GM12878 (cell line): ENCODE results near the gene GLG1.

Source experiments
- CTCF ChIP-seq, 3 experiments: IDR thresholded peaks in 2 of 3; conservative IDR thresholded peaks in 1 of 3; 2 replicates each; pipeline ENCODE4 v1.5.1; 2011; ENCODE audit warnings: low read depth in 3 of 3, low read length in 3 of 3, mild to moderate bottlenecking in 3 of 3, control low read depth in 2 of 3, moderate library complexity in 2 of 3, inconsistent platforms in 1 of 3, mixed read lengths in 1 of 3; ENCODE audit not compliant: control insufficient read depth in 2 of 3, insufficient read depth in 1 of 3; ENCODE audit errors: extremely low read depth in 1 of 3
- IKZF1 ChIP-seq: fragments of 450-650 bp; conservative IDR thresholded peaks from 2 replicates; pipeline ENCODE4 v1.6.1; 2017; ENCODE audit warnings: antibody characterized with exemption, mild to moderate bottlenecking
- RFX5 ChIP-seq: IDR thresholded peaks from 2 replicates; pipeline ENCODE4 v1.6.1; 2011; ENCODE audit warnings: low read depth, low read length, improper control_type of control experiment
- TARDBP ChIP-seq: IDR thresholded peaks from 2 replicates; pipeline ENCODE4 v1.6.1; 2016; ENCODE audit warnings: borderline replicate concordance

GRCh38 chr16:74654536-74655050 lies 47.7 kb upstream of the GLG1 start:
- TF ChIP-seq CTCF (IDR thresholded peaks at IDR 0.05 in 2 of 3, conservative IDR thresholded peaks at IDR 0.05 in 1 of 3; ENCODE audit: control insufficient read depth in 2 of 3, extremely low read depth in 1 of 3, insufficient read depth in 1 of 3, low read depth in 3 of 3, low read length in 3 of 3) (no peak), IKZF1 (no peak), TARDBP (no peak), RFX5 (no peak)
